Neural cell (in vitro differentiated cells): ENCODE results near the gene MTMR3. TPM values are rescaled to one million over a fixed set of nuclear protein-coding genes. Genes with fewer than 3 reads are reported as not detected.
"Not testable (repeated sequence)": the region's sequence is repeated elsewhere in the genome, so short reads cannot be mapped to it uniquely, and the experiment has no call there.

Source experiments
- H2AFZ ChIP-seq: fragments of 200-600, 300-800 bp; sonication (generic), shearing (Covaris generic); 2 replicates; pipeline ENCODE4 v1.6.0; 2014; ENCODE audit warnings: low read depth, mild to moderate bottlenecking, antibody characterized with exemption, low read length, moderate library complexity
- H3F3A ChIP-seq: fragments of 200-600 bp; shearing (Covaris generic); 2 replicates; pipeline ENCODE4 v1.6.1; 2016; ENCODE audit warnings: mild to moderate bottlenecking, moderate library complexity, mixed read lengths, antibody characterized with exemption, low read length; ENCODE audit not compliant: insufficient read depth, poor library complexity, severe bottlenecking
- H3K27ac ChIP-seq: fragments of 200-600, 300-800 bp; sonication (generic), shearing (Covaris generic); 2 replicates; pipeline ENCODE4 v1.5.1; 2014; ENCODE audit warnings: mild to moderate bottlenecking, low read length, moderate library complexity
- H3K27me3 ChIP-seq: fragments of 300-800, 200-600 bp; sonication (generic), shearing (Covaris generic); 2 replicates; pipeline ENCODE4 v1.6.0; 2014; ENCODE audit warnings: mild to moderate bottlenecking, low read depth, low read length, moderate library complexity; ENCODE audit not compliant: insufficient read depth
- H3K36me3 ChIP-seq: fragments of 300-800, 200-600 bp; sonication (generic), shearing (Covaris generic); 2 replicates; pipeline ENCODE4 v1.5.1; 2014; ENCODE audit warnings: mild to moderate bottlenecking, antibody characterized with exemption, low read length, moderate library complexity; ENCODE audit not compliant: insufficient read depth
- H3K4me2 ChIP-seq: fragments of 300-800, 200-600 bp; sonication (generic), shearing (Covaris generic); 2 replicates; pipeline ENCODE4 v1.6.0; 2014; ENCODE audit warnings: mild to moderate bottlenecking, low read length
- H3K4me3 ChIP-seq: fragments of 300-800, 200-600 bp; sonication (generic), shearing (Covaris generic); 2 replicates; pipeline ENCODE4 v1.5.1; 2014; ENCODE audit warnings: mild to moderate bottlenecking, low read length, moderate library complexity
- H3K79me2 ChIP-seq: fragments of 200-600 bp; shearing (Covaris generic); replicated peaks from 2 replicates; pipeline ENCODE4 v1.6.0; 2014; ENCODE audit warnings: mild to moderate bottlenecking, low read length, moderate library complexity; ENCODE audit not compliant: insufficient read depth
- H3K9ac ChIP-seq: fragments of 300-800, 200-600 bp; sonication (generic), shearing (Covaris generic); 2 replicates; pipeline ENCODE4 v1.6.1; 2016; ENCODE audit warnings: mild to moderate bottlenecking, low read length, mixed read lengths
- H3K9me2 ChIP-seq: fragments of 200-600 bp; shearing (Covaris generic); 2 replicates; pipeline ENCODE4 v1.6.1; 2016; ENCODE audit warnings: mild to moderate bottlenecking, low read length, mixed read lengths; ENCODE audit not compliant: insufficient read depth
- H3K9me3 ChIP-seq: fragments of 200-600, 300-800 bp; sonication (generic), shearing (Covaris generic); 2 replicates; pipeline ENCODE4 v1.6.1; 2016; ENCODE audit warnings: mild to moderate bottlenecking, mixed run types, low read length, moderate library complexity, mixed read lengths
- H4K20me1 ChIP-seq: fragments of 200-600 bp; shearing (Covaris generic); 2 replicates; pipeline ENCODE4 v1.6.1; 2016; ENCODE audit warnings: mild to moderate bottlenecking, mixed run types; ENCODE audit not compliant: insufficient read depth
- EP300 ChIP-seq: fragments of 450-650 bp; conservative IDR thresholded peaks from 2 replicates; pipeline ENCODE4 v1.6.1; 2014; ENCODE audit warnings: antibody characterized with exemption, mild to moderate bottlenecking, moderate library complexity; ENCODE audit not compliant: poor library complexity, severe bottlenecking
- EZH2 ChIP-seq: fragments of 200-600, 300-800 bp; shearing (Covaris generic), sonication (generic); IDR thresholded peaks from 2 replicates; pipeline ENCODE4 v1.6.1; 2014; ENCODE audit warnings: antibody characterized with exemption, low read length, borderline replicate concordance, mild to moderate bottlenecking; ENCODE audit not compliant: insufficient read depth, poor library complexity, severe bottlenecking
- MXI1 ChIP-seq: fragments of 450-650 bp; conservative IDR thresholded peaks from 2 replicates; pipeline ENCODE4 v1.6.1; 2014; ENCODE audit warnings: antibody characterized with exemption, mild to moderate bottlenecking; ENCODE audit not compliant: poor library complexity, severe bottlenecking
- POLR2AphosphoS5 ChIP-seq: IDR thresholded peaks from 2 replicates; pipeline ENCODE4 v1.6.1; 2012
- RAD21 ChIP-seq: fragments of 450-650 bp; conservative IDR thresholded peaks from 2 replicates; pipeline ENCODE4 v1.6.1; 2014; ENCODE audit warnings: antibody characterized with exemption, mild to moderate bottlenecking, moderate library complexity
- REST ChIP-seq: IDR thresholded peaks from 2 replicates; pipeline ENCODE4 v1.6.1; 2012; ENCODE audit warnings: borderline replicate concordance
- SMC3 ChIP-seq: fragments of 450-650 bp; conservative IDR thresholded peaks from 2 replicates; pipeline ENCODE4 v1.6.1; 2014; ENCODE audit warnings: antibody characterized with exemption, mild to moderate bottlenecking, moderate library complexity; ENCODE audit not compliant: poor library complexity
- TAF1 ChIP-seq: IDR thresholded peaks from 2 replicates; pipeline ENCODE4 v1.6.1; 2012; ENCODE audit warnings: low read depth
- polyA plus RNA-seq: library from polyadenylated mRNA; depleted of rRNA; stranded (reverse); fragments of >200 nt; gene quantifications from 2 replicates; pipeline ENCODE4 v1.2.3, GENCODE V29; 2014
- TF ChIP-seq, protein P1 (sequence below): fragments of 450-650 bp; IDR thresholded peaks from 2 replicates; pipeline ENCODE4 v1.5.1; 2014; ENCODE audit warnings: antibody characterized with exemption, mild to moderate bottlenecking, moderate library complexity; ENCODE audit not compliant: poor library complexity, severe bottlenecking

The MTMR3 gene
- polyA plus RNA-seq, 1 donor from 2014 or later = 46.7 TPM

- Histone ChIP-seq H3K9ac (no peak overlapping the region), H3K27ac (no peak overlapping the region), H3K9me3 (no peaks in the 10 kb centered on the region), H3K9me2 (no peaks in the 10 kb centered on the region), H2AFZ (no peak overlapping the region), H3K4me2 (no peak overlapping the region), H3F3A (no peaks in the 10 kb centered on the region), H3K4me3 (no peak overlapping the region), H3K79me2 (peaks cover 12% of the 10 kb centered on the region), H3K36me3 (no peaks in the 10 kb centered on the region), H4K20me1 (no peaks in the 10 kb centered on the region), H3K27me3 (no peaks in the 10 kb centered on the region)
- TF ChIP-seq, protein P1, sequence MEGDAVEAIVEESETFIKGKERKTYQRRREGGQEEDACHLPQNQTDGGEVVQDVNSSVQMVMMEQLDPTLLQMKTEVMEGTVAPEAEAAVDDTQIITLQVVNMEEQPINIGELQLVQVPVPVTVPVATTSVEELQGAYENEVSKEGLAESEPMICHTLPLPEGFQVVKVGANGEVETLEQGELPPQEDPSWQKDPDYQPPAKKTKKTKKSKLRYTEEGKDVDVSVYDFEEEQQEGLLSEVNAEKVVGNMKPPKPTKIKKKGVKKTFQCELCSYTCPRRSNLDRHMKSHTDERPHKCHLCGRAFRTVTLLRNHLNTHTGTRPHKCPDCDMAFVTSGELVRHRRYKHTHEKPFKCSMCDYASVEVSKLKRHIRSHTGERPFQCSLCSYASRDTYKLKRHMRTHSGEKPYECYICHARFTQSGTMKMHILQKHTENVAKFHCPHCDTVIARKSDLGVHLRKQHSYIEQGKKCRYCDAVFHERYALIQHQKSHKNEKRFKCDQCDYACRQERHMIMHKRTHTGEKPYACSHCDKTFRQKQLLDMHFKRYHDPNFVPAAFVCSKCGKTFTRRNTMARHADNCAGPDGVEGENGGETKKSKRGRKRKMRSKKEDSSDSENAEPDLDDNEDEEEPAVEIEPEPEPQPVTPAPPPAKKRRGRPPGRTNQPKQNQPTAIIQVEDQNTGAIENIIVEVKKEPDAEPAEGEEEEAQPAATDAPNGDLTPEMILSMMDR = no peak
- no peak for TF ChIP-seq TAF1
- TF ChIP-seq MXI1 = no peak
- TF ChIP-seq SMC3 = no peak
- no peak for TF ChIP-seq EZH2
- TF ChIP-seq POLR2AphosphoS5 = no peak
- TF ChIP-seq REST = no peak
- TF ChIP-seq EP300 = no peak
- TF ChIP-seq RAD21 = no peak
Observed at GRCh38 chr22:29972121-29972520, 89.1 kb downstream of the MTMR3 start.

DNA sequence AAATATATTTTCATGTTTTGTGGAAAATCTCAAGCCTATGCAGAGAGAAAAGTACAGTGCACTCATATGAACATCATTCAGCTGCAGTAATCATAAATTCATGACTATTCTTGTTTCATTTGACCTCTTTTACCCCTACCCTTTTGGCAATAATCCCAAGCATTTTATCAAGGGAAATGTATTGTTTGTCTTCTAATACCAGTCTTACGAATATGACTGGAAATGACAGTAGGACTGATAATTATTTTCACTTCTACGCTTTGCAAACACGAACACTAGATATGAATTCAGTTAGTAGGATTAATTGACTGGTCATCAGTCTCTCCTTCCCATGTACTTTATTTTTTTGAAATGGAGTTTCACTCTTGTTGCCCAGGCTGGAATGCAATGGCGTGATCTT lies 90.3 kb downstream of the MTMR3 start:
- Histone ChIP-seq H3K27ac (no peak overlapping the region), H3F3A (no peaks in the 10 kb centered on the region), H3K36me3 (no peaks in the 10 kb centered on the region), H3K27me3 (no peaks in the 10 kb centered on the region), H3K9me3 (no peaks in the 10 kb centered on the region), H3K4me2 (no peak overlapping the region), H3K79me2 (peaks cover 3% of the 10 kb centered on the region), H2AFZ (no peak overlapping the region), H3K9ac (no peak overlapping the region), H3K9me2 (no peaks in the 10 kb centered on the region), H4K20me1 (no peaks in the 10 kb centered on the region), H3K4me3 (no peak overlapping the region)
- TF ChIP-seq EP300 (no peak), RAD21 (no peak), TAF1 (no peak), SMC3 (no peak), MXI1 (no peak), EZH2 (no peak), POLR2AphosphoS5 (no peak), REST (no peak)
- TF ChIP-seq, protein P1 = no peak

GRCh38 chr22:29973680-29974079 lies 90.7 kb downstream of the MTMR3 start:
- H3K9ac ChIP-seq, H3K36me3 ChIP-seq, H3K27me3 ChIP-seq, H3K9me3 ChIP-seq, H3K79me2 ChIP-seq, H3F3A ChIP-seq, H3K4me2 ChIP-seq, H3K27ac ChIP-seq, H3K4me3 ChIP-seq, H2AFZ ChIP-seq, H4K20me1 ChIP-seq, H3K9me2 ChIP-seq: not testable (repeated sequence)
